Measurements from ENCODE around the gene CFL1. TPM values are rescaled to one million over a fixed set of nuclear protein-coding genes. Genes with fewer than 3 reads are reported as not detected.
A peak's percentile ranks its signal among the peaks of the same experiment; 100 is the strongest.

The CFL1 gene
- total and polyA plus RNA-seq, 2 of the 8 experiments (the other 6 are each of a cell fraction or from before 2014, with no cell fraction given): 1,252 to 1,365 TPM

DNA sequence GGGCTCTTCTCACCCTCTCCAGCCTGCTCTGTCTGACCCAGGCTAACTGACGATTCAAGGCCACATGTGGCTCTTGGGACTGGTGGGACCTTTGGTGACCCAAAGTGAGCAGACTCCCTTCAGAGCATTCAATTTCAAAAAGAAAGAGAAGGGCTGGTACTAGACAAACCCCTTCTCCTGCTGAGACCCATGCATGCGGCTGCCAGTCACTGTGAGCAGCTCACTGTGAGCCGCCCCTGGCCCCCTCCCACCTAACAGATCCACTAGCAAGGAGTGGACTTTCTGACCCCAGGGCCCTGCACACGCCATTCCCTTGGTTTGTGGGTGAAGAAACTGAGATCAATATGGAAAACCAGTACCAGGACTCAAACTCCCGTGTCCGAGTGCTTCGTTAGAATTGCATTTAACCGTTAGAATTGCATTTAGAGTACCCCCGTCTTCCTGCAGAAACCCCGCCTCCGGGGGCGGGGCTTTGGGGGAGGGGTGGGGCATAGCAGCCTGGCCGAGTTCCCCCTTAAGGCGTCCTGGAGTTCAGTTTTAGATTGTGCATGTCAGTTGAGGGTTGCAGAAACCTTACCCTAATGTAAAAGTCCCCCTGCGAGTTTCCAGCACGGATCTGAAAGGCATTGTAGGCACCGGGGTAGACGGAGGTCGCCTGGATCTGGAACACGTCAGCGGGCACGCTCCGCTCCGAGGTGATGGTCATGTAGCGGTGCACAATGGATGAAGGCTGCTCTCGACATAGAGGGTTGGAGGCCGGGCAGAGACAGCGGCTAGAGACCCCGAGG is 9.5 kb upstream of the CFL1 start:
- peak overlapping the region; percentile 86 to 93 for H3K4me2 ChIP-seq (ENCODE audit: insufficient read depth in 1 of 2, low read depth in 2 of 2, low read length in 2 of 2)
- H3K4me1 ChIP-seq (replicated peaks in 1 of 4; ENCODE audit: control insufficient read depth in 3 of 4, insufficient read depth in 4 of 4, low read length in 3 of 4): peaks cover 0 to 6% (median 3%) of the 10 kb centered on the region in 4 experiments; a peak in 4 of 7 replicates
- H3K23me2 ChIP-seq (ENCODE audit: low read depth, low read length): peaks cover 4% of the 10 kb centered on the region; the same call in 1 of the 2 replicates
- no peak overlapping the region for H3K4ac ChIP-seq (replicated peaks; ENCODE audit: insufficient read length, low read depth, low read length)
- H3K27ac ChIP-seq (ENCODE audit: low read depth, low read length): no peak overlapping the region
- WGBS, 2 experiments (ENCODE audit: extremely low coverage in 1 of 2, insufficient coverage in 1 of 2, insufficient read length in 1 of 2, insufficient replicate concordance in 2 of 2, low coverage in 1 of 2, low lambda C conversion rate in 2 of 2, missing lambda C conversion rate in 1 of 2): 10% methylated on average over 29 of the region's 29 CpGs; no CpG with 5 or more reads in 1 of the 2 experiments
- H2BK5ac ChIP-seq (ENCODE audit: low read depth, low read length): no peak overlapping the region
- ChIA-PET POLR2A (ENCODE audit: partially characterized antibody) (interaction anchor here (0.6 to 39.7 kb wide), 4 partner anchors 7 to 115 kb away, joined by 3 to 1071 read pairs (median 538); partner anchors contain the start of genes CCDC85B, CFL1, CTSW and EFEMP2), CTCF (ENCODE audit: partially characterized antibody) (interaction anchor here (1.4 to 9.9 kb wide), 7 partner anchors 8 to 64 kb away, joined by 3 to 210 read pairs (median 71); partner anchors contain the start of genes CCDC85B, CFL1, FIBP and MUS81)
- no peaks in the 10 kb centered on the region; the same call in 1 of the 2 replicates for H3K79me1 ChIP-seq (ENCODE audit: low read depth, low read length)
- peaks cover 0 to 27% (median 11%) of the 10 kb centered on the region in 4 experiments; a peak in 3 of 7 replicates for H3K27me3 ChIP-seq (replicated peaks in 1 of 4; ENCODE audit: control insufficient read depth in 3 of 4, extremely low read depth in 1 of 4, insufficient read depth in 3 of 4, low read length in 3 of 4)
- H3K79me2 ChIP-seq (ENCODE audit: control insufficient read depth in 1 of 2, insufficient read depth in 2 of 2, low read length in 2 of 2): no peaks in the 10 kb centered on the region
- no peak overlapping the region for H3K23ac ChIP-seq (ENCODE audit: insufficient read length)
- H4K5ac ChIP-seq (ENCODE audit: insufficient read length, low read depth, low read length): no peak overlapping the region
- H3K18ac ChIP-seq (ENCODE audit: extremely low read depth, low read length): no peak overlapping the region
- no peaks in the 10 kb centered on the region for H3K9me3 ChIP-seq (ENCODE audit: insufficient read depth in 2 of 2, low read depth in 1 of 2, low read length in 1 of 2)
- H2BK15ac ChIP-seq (ENCODE audit: low read length): no peak overlapping the region
- no peak overlapping the region for H3K56ac ChIP-seq (replicated peaks; ENCODE audit: insufficient read length, low read depth, low read length)
- no peak overlapping the region for H2AFZ ChIP-seq (ENCODE audit: low read length)
- no peak overlapping the region for H2BK12ac ChIP-seq (ENCODE audit: low read depth, low read length)
- peaks cover 5 to 17% (median 14%) of the 10 kb centered on the region in 4 experiments for H3K36me3 ChIP-seq (ENCODE audit: control insufficient read depth in 2 of 4, insufficient read depth in 4 of 4, low read length in 3 of 4)
- DNase-seq (ENCODE audit: low read depth in 1 of 2, low spot score in 2 of 2) (peak in 1 of 2 experiments; percentile 90), FAIRE-seq (peak; percentile 28)
- peak; percentile 38 for TF ChIP-seq KDM4A (IDR thresholded peaks at IDR 0.05; ENCODE audit: low read depth, low read length, severe bottlenecking)
- peak; percentile 24; the same call in 1 of the 2 replicates for TF ChIP-seq POLR2AphosphoS5 (IDR thresholded peaks at IDR 0.05; ENCODE audit: low read depth, low read length)
- TF ChIP-seq KDM1A (IDR thresholded peaks at IDR 0.05; ENCODE audit: borderline replicate concordance, low read length): peak; percentile 56; the same call in 1 of the 2 replicates
- TF ChIP-seq RBBP5 (IDR thresholded peaks at IDR 0.05; ENCODE audit: borderline replicate concordance, low read depth, low read length): no peak
- TF ChIP-seq SP1 (IDR thresholded peaks at IDR 0.05; ENCODE audit: low read depth, low read length): no peak
- TF ChIP-seq POU5F1 (IDR thresholded peaks at IDR 0.05; ENCODE audit: low read depth, low read length): no peak
- TF ChIP-seq JUN (IDR thresholded peaks at IDR 0.05; ENCODE audit: low read depth, low read length): no peak
- TF ChIP-seq HDAC2 (IDR thresholded peaks at IDR 0.05; ENCODE audit: borderline replicate concordance in 1 of 2, low read depth in 2 of 2, low read length in 2 of 2): 0 out of 4 replicates have a peak, but pooled peaks of 1 of the 2 experiments have one; percentile 22
- no peak for TF ChIP-seq JUND (IDR thresholded peaks at IDR 0.05; ENCODE audit: low read length)
- H4K8ac ChIP-seq (ENCODE audit: extremely low read depth, insufficient read depth, low read length): peak overlapping the region; percentile 31
- no peak overlapping the region for H2BK120ac ChIP-seq (replicated peaks; ENCODE audit: low read depth, low read length)
- H3K4me3 ChIP-seq (ENCODE audit: extremely low read depth in 1 of 4, insufficient read depth in 2 of 4, low read depth in 3 of 4, low read length in 4 of 4): peak overlapping the region; percentile 64 to 74 (median 74)
- no peak overlapping the region for H3K14ac ChIP-seq (ENCODE audit: insufficient read length)
- no peak overlapping the region for H2AK5ac ChIP-seq (ENCODE audit: low read depth, low read length)
- H4K20me1 ChIP-seq (replicated peaks in 1 of 2; ENCODE audit: control insufficient read depth in 1 of 2, insufficient read depth in 2 of 2, low read length in 2 of 2): peaks cover 0 to 2% of the 10 kb centered on the region in 2 experiments
- 0 out of 7 replicates have a peak overlapping the region, but pooled peaks of 1 of the 4 experiments have one; percentile 20 for H3K9ac ChIP-seq (replicated peaks in 1 of 4; ENCODE audit: extremely low read depth in 1 of 4, low read depth in 3 of 4, low read length in 3 of 4)
- no peak overlapping the region for H4K91ac ChIP-seq (replicated peaks; ENCODE audit: insufficient read length, low read length)
- H2BK20ac ChIP-seq (ENCODE audit: low read length): no peak overlapping the region

Measured in H1 (cell line).